HepG2 (cell line): ENCODE results near the gene PEX5L. TPM values are rescaled to one million over a fixed set of nuclear protein-coding genes. Genes with fewer than 3 reads are reported as not detected.

Source experiments
- ATAC-seq: fragments of 200-7000 bp; cut with Tn5 transposase; 3 replicates; pipeline ENCODE4 v1.9.1; 2020; ENCODE audit warnings: mild to moderate bottlenecking, moderate library complexity
- BruUV-seq: library from RNA; stranded (reverse); fragments of 400-500 nt; replicated peaks from 2 replicates; lab custom pipeline; 2021; lab: Mats Ljungman, UMichigan
- CTCF ChIA-PET: fragments of 300-600 bp; formaldehyde crosslinking; extraction: SDS; loops from one replicate; lab custom pipeline; 2021; ENCODE audit warnings: low total read pairs, inconsistent platforms, low intra/inter-chr PET ratio; lab: Yijun Ruan, JAX
- POLR2A ChIA-PET: fragments of 350-600 bp; sonication (Branson Sonifier 250); formaldehyde crosslinking; loops from one replicate; lab custom pipeline; 2020; ENCODE audit warnings: antibody characterized with exemption, inconsistent platforms; lab: Yijun Ruan, JAX
- DNase-seq: peaks from one replicate; pipeline ENCODE4 v3.0.0-alpha.2; 2015; ENCODE audit warnings: low spot score
- FAIRE-seq: peaks from 3 replicates; lab custom pipeline; 2011; peaks lifted over from hg19 to GRCh38; lab: Jason Lieb, UNC
- H2AFZ ChIP-seq: one replicate; pipeline ENCODE4 v1.6.1; 2011; ENCODE audit warnings: low read length, inconsistent platforms
- H3K27ac ChIP-seq: fragments of 300-600 bp; 3 replicates; pipeline ENCODE4 v1.8.0; 2011; ENCODE audit warnings: mixed run types, mild to moderate bottlenecking, mixed read lengths, low read length, inconsistent platforms; ENCODE audit not compliant: insufficient read depth; ENCODE audit errors: extremely low read length
- H3K27me3 ChIP-seq, 2 experiments: fragments of 200-600 bp in 1 of 2; 2 replicates in 1 of 2; 3 replicates in 1 of 2; pipeline versions ENCODE4 v1.6.0 to v1.8.0; 2011; ENCODE audit warnings: low read length in 2 of 2, mild to moderate bottlenecking in 2 of 2, moderate library complexity in 2 of 2, inconsistent platforms in 1 of 2; ENCODE audit not compliant: insufficient read depth in 2 of 2, control insufficient read depth in 1 of 2
- H3K36me3 ChIP-seq, 2 experiments: fragments of 200-600 bp in 1 of 2; replicated peaks in 1 of 2; 2 replicates in 1 of 2; 3 replicates in 1 of 2; pipeline versions ENCODE4 v1.5.1 to v1.8.0; 2011; ENCODE audit warnings: low read length in 2 of 2, inconsistent platforms in 1 of 2; ENCODE audit not compliant: insufficient read depth in 2 of 2, control insufficient read depth in 1 of 2
- H3K4me1 ChIP-seq: 2 replicates; pipeline ENCODE4 v1.5.1; 2012; ENCODE audit warnings: low read length, inconsistent platforms; ENCODE audit not compliant: insufficient read depth
- H3K4me2 ChIP-seq: 2 replicates; pipeline ENCODE4 v1.6.0; 2011; ENCODE audit warnings: low read depth, low read length, inconsistent platforms
- H3K4me3 ChIP-seq, 3 experiments: fragments of 200-600 bp in 1 of 3; sonication (generic), shearing (Covaris generic) in 1 of 3; replicated peaks in 1 of 3; 2 replicates each; pipeline ENCODE4 v1.5.1; 2011 to 2016; ENCODE audit warnings: low read length in 3 of 3, inconsistent platforms in 2 of 3, low read depth in 2 of 3, mild to moderate bottlenecking in 2 of 3, control low read depth in 1 of 3, mixed read lengths in 1 of 3; ENCODE audit not compliant: insufficient read depth in 1 of 3
- H3K79me2 ChIP-seq: one replicate; pipeline ENCODE4 v1.6.1; 2011; ENCODE audit warnings: low read length, inconsistent platforms; ENCODE audit not compliant: insufficient read depth
- H3K9ac ChIP-seq: 2 replicates; pipeline ENCODE4 v1.6.0; 2011; ENCODE audit warnings: mild to moderate bottlenecking, low read depth, low read length, inconsistent platforms; ENCODE audit not compliant: insufficient read depth
- H3K9me3 ChIP-seq: 2 replicates; pipeline ENCODE4 v1.5.1; 2012; ENCODE audit warnings: mild to moderate bottlenecking, low read length
- H4K20me1 ChIP-seq: 2 replicates; pipeline ENCODE4 v1.6.0; 2011; ENCODE audit warnings: inconsistent platforms, mild to moderate bottlenecking, low read length, moderate library complexity; ENCODE audit not compliant: insufficient read depth
- ISX ChIP-seq: sonication (generic); formaldehyde crosslinking; conservative IDR thresholded peaks from 2 replicates; pipeline ENCODE4 v1.5.0; 2020; ENCODE audit warnings: missing genetic modification reagents
- MZF1 ChIP-seq: sonication (generic); formaldehyde crosslinking; IDR thresholded peaks from 2 replicates; pipeline ENCODE4 v1.8.1; 2023; ENCODE audit warnings: mild to moderate bottlenecking, missing genetic modification reagents, borderline replicate concordance
- PLRG1 ChIP-seq: fragments of 450-650 bp; conservative IDR thresholded peaks from 2 replicates; pipeline ENCODE4 v1.6.1; 2016
- POLR2AphosphoS5 ChIP-seq: IDR thresholded peaks from 2 replicates; pipeline ENCODE4 v1.6.1; 2012; ENCODE audit warnings: low read depth, low read length
- SIN3A ChIP-seq: IDR thresholded peaks from 2 replicates; pipeline ENCODE4 v1.6.1; 2011; ENCODE audit warnings: low read depth, mild to moderate bottlenecking, control low read depth, low read length, borderline replicate concordance
- YY1 ChIP-seq: IDR thresholded peaks from 2 replicates; pipeline ENCODE4 v1.6.1; 2011; ENCODE audit warnings: low read length, low read depth, moderate library complexity, mild to moderate bottlenecking; ENCODE audit not compliant: insufficient read depth, insufficient replicate concordance
- ZBTB7B ChIP-seq: sonication (generic); formaldehyde crosslinking; IDR thresholded peaks from 2 replicates; pipeline ENCODE4 v1.4.0; 2020; ENCODE audit warnings: missing genetic modification reagents
- ZNF33A ChIP-seq: sonication (generic); formaldehyde crosslinking; IDR thresholded peaks from 2 replicates; pipeline ENCODE4 v1.5.1; 2020; ENCODE audit warnings: missing genetic modification reagents, mild to moderate bottlenecking, moderate library complexity, borderline replicate concordance
- ZNF562 ChIP-seq: sonication (generic); formaldehyde crosslinking; IDR thresholded peaks from 2 replicates; pipeline ENCODE4 v1.8.0; 2022; ENCODE audit warnings: missing genetic modification reagents, borderline replicate concordance
- ZNF589 ChIP-seq: sonication (generic); formaldehyde crosslinking; conservative IDR thresholded peaks from 2 replicates; pipeline ENCODE4 v1.8.0; 2022; ENCODE audit warnings: mild to moderate bottlenecking, moderate library complexity, missing genetic modification reagents
- ZNF775 ChIP-seq: sonication (generic); formaldehyde crosslinking; IDR thresholded peaks from 2 replicates; pipeline ENCODE4 v1.4.0; 2020; ENCODE audit warnings: missing genetic modification reagents, mild to moderate bottlenecking, moderate library complexity, borderline replicate concordance
- WGBS: methylation state at CpG from one replicate; pipeline ENCODE4 v1.1.6; 2017; ENCODE audit warnings: low lambda C conversion rate; 5-methylcytosine and 5-hydroxymethylcytosine counted together
- in situ Hi-C: cut with HindIII; loops from 2 replicates; pipeline ENCODE4 v1.10.0; 2017; ENCODE audit warnings: low pct_unique_long_range_greater_than_20kb; ENCODE audit not compliant: extremely low pct_ligation_motif_present
- intact Hi-C: fragments of 100-400 bp; cut with micrococcal nuclease; formaldehyde crosslinking; loops from one replicate; pipeline ENCODE4 v1.10.0; 2022; ENCODE audit not compliant: unreplicated experiment
- polyA plus RNA-seq, 8 experiments: library from polyadenylated mRNA; depleted of rRNA in 3 of 8; stranded (reverse) in 7 of 8; unstranded in 1 of 8; fragments of >200 nt; fragmentation: Illumina TruSeq in 4 of 8; extraction: Trizol in 4 of 8; gene quantifications; 2 replicates each; pipeline versions ENCODE4 v1.2.1 to v1.2.3, GENCODE V29; 2011 to 2016; ENCODE audit warnings: low read depth in 4 of 8, missing spikeins in 1 of 8, mixed read lengths in 1 of 8; ENCODE audit not compliant: insufficient read depth in 1 of 8
- total RNA-seq, 5 experiments: library from RNA; depleted of rRNA; stranded (reverse); fragments of >200 nt; fragmentation: Illumina TruSeq; extraction: Trizol; gene quantifications; 2 replicates each; pipeline ENCODE4 v1.2.3, GENCODE V29; 2016; ENCODE audit warnings: low read depth in 1 of 5
- TF ChIP-seq, protein P1 (sequence below): IDR thresholded peaks from 2 replicates; pipeline ENCODE4 v1.6.1; 2016; ENCODE audit warnings: mild to moderate bottlenecking
- TF ChIP-seq, protein P2 (sequence below): IDR thresholded peaks from 2 replicates; pipeline ENCODE4 v1.6.1; 2016; ENCODE audit warnings: missing compliant biosample characterization, missing genetic modification reagents, borderline replicate concordance
- TF ChIP-seq, protein P3 (sequence below): sonication (generic); formaldehyde crosslinking; IDR thresholded peaks from 2 replicates; pipeline ENCODE4 v1.8.0; 2022; ENCODE audit warnings: missing genetic modification reagents, mild to moderate bottlenecking, borderline replicate concordance
- TF ChIP-seq, protein P4 (sequence below): sonication (generic); formaldehyde crosslinking; IDR thresholded peaks from 2 replicates; pipeline ENCODE4 v1.5.1; 2020; ENCODE audit warnings: missing genetic modification reagents, mild to moderate bottlenecking, borderline replicate concordance
- TF ChIP-seq, protein P5 (sequence below): sonication (generic); formaldehyde crosslinking; IDR thresholded peaks from 2 replicates; pipeline ENCODE4 v1.4.0; 2020; ENCODE audit warnings: mild to moderate bottlenecking, missing genetic modification reagents

Gene PEX5L
- total and polyA plus RNA-seq, 2 of the 13 experiments (the other 11 are each of a cell fraction or from before 2014, with no cell fraction given), result not detected

DNA sequence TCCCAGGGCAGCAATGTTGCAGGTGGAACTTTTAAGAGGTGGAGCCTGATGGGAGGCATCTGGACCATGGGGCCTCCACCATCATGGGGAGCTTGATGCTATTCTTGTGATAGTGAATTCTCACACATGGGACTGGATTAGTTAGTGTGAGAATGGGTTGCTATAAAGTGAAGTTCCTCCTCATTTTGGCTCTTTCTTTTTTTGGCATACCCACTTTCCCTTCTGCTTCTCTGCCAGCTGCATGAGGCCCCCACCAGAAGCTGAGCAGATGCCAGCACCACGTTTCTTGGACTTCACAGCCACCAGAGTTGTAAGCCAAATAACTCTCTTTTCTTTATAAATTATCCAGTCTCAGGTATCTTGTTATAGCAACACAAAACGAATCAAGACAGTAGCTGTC lies 101.0 kb downstream of the PEX5L start (continued):
- TF ChIP-seq, protein P1, sequence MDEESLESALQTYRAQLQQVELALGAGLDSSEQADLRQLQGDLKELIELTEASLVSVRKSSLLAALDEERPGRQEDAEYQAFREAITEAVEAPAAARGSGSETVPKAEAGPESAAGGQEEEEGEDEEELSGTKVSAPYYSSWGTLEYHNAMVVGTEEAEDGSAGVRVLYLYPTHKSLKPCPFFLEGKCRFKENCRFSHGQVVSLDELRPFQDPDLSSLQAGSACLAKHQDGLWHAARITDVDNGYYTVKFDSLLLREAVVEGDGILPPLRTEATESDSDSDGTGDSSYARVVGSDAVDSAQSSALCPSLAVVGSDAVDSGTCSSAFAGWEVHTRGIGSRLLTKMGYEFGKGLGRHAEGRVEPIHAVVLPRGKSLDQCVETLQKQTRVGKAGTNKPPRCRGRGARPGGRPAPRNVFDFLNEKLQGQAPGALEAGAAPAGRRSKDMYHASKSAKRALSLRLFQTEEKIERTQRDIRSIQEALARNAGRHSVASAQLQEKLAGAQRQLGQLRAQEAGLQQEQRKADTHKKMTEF (CRISPR knock-in tag), result no peak
- no peak for TF ChIP-seq YY1
- TF ChIP-seq, protein P2, sequence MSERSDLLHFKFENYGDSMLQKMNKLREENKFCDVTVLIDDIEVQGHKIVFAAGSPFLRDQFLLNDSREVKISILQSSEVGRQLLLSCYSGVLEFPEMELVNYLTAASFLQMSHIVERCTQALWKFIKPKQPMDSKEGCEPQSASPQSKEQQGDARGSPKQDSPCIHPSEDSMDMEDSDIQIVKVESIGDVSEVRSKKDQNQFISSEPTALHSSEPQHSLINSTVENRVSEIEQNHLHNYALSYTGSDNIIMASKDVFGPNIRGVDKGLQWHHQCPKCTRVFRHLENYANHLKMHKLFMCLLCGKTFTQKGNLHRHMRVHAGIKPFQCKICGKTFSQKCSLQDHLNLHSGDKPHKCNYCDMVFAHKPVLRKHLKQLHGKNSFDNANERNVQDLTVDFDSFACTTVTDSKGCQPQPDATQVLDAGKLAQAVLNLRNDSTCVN (CRISPR knock-in tag), result no peak

DNA sequence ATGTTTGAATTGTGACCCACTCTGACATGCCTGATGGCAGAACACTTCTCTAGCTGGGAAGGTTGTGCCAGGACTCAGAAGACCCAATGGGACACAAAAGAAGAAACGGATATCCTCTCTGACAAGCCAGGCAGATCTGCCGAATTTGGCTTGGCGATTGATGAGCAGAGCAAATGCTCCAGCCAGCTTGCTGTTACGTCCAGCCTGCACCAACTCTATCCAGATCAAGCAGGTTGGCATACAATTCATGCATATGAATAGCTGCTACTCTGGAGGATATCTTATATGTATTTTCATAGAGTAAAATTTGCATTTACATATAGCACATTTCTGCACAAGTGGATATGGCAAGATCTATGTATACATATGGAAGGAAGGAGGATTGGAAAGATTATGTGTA lies 102.8 kb downstream of the PEX5L start:
- intact Hi-C loops (no loop called here), in situ Hi-C loops (no loop called here)
- H3K4me1 ChIP-seq, result no peaks in the 10 kb centered on the region
- ChIA-PET CTCF (no interaction called here), POLR2A (no interaction called here)
- FAIRE-seq, result no peak
- H3K27me3 ChIP-seq, result no peaks in the 10 kb centered on the region
- H2AFZ ChIP-seq, result no peak overlapping the region
- H3K79me2 ChIP-seq, result no peaks in the 10 kb centered on the region
- WGBS, result 0% methylated on average over 4 of the region's 4 CpGs
- H3K36me3 ChIP-seq, result no peaks in the 10 kb centered on the region
- no peak for DNase-seq
- no peak overlapping the region for H3K4me3 ChIP-seq
- no peaks in the 10 kb centered on the region for H3K9me3 ChIP-seq
- TF ChIP-seq ZNF589, result no peak
- no peak for TF ChIP-seq ZNF562
- TF ChIP-seq SIN3A, result no peak
- TF ChIP-seq PLRG1, result no peak
- no peak for TF ChIP-seq ISX (CRISPR knock-in tag)
- TF ChIP-seq, protein P3, sequence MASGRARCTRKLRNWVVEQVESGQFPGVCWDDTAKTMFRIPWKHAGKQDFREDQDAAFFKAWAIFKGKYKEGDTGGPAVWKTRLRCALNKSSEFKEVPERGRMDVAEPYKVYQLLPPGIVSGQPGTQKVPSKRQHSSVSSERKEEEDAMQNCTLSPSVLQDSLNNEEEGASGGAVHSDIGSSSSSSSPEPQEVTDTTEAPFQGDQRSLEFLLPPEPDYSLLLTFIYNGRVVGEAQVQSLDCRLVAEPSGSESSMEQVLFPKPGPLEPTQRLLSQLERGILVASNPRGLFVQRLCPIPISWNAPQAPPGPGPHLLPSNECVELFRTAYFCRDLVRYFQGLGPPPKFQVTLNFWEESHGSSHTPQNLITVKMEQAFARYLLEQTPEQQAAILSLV (CRISPR knock-in tag), result no peak
- TF ChIP-seq ZNF33A (CRISPR knock-in tag), result no peak
- no peak for TF ChIP-seq ZNF775
- TF ChIP-seq, protein P4, sequence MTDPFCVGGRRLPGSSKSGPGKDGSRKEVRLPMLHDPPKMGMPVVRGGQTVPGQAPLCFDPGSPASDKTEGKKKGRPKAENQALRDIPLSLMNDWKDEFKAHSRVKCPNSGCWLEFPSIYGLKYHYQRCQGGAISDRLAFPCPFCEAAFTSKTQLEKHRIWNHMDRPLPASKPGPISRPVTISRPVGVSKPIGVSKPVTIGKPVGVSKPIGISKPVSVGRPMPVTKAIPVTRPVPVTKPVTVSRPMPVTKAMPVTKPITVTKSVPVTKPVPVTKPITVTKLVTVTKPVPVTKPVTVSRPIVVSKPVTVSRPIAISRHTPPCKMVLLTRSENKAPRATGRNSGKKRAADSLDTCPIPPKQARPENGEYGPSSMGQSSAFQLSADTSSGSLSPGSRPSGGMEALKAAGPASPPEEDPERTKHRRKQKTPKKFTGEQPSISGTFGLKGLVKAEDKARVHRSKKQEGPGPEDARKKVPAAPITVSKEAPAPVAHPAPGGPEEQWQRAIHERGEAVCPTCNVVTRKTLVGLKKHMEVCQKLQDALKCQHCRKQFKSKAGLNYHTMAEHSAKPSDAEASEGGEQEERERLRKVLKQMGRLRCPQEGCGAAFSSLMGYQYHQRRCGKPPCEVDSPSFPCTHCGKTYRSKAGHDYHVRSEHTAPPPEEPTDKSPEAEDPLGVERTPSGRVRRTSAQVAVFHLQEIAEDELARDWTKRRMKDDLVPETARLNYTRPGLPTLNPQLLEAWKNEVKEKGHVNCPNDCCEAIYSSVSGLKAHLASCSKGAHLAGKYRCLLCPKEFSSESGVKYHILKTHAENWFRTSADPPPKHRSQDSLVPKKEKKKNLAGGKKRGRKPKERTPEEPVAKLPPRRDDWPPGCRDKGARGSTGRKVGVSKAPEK (CRISPR knock-in tag), result no peak
- no peak for TF ChIP-seq MZF1 (CRISPR knock-in tag)
- no peak for TF ChIP-seq ZBTB7B (CRISPR knock-in tag)
- TF ChIP-seq, protein P5, sequence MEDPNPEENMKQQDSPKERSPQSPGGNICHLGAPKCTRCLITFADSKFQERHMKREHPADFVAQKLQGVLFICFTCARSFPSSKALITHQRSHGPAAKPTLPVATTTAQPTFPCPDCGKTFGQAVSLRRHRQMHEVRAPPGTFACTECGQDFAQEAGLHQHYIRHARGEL, result no peak
- no peak for TF ChIP-seq POLR2AphosphoS5
- H3K27ac ChIP-seq, result no peak overlapping the region
- no peaks in the 10 kb centered on the region for H4K20me1 ChIP-seq
- no peak overlapping the region for H3K4me2 ChIP-seq
- no peak overlapping the region for H3K9ac ChIP-seq
- BruUV-seq, result no TSS peak
- no peak for ATAC-seq
